Kidney (tissue), 14 donors: ENCODE data around the gene DPP6. TPM values are rescaled to one million over a fixed set of nuclear protein-coding genes. Genes with fewer than 3 reads are reported as not detected.

Experiments used
- DNase-seq, 5 donors: peaks; one replicate each; pipeline ENCODE4 v3.0.0-alpha.2; 2013 to 2020
- FAIRE-seq: peaks from 2 replicates; lab custom pipeline; 2012; peaks lifted over from hg19 to GRCh38; lab: Jason Lieb, UNC
- H3K27ac ChIP-seq, 2 donors: one replicate each; pipeline ENCODE4 v1.7.0; 2013; ENCODE audit warnings: low read depth in 2 of 2, low read length in 2 of 2, inconsistent platforms in 1 of 2
- H3K27me3 ChIP-seq: one replicate; pipeline ENCODE4 v1.7.1; 2013; ENCODE audit warnings: low read length, inconsistent platforms; ENCODE audit not compliant: control insufficient read depth, insufficient read depth
- H3K36me3 ChIP-seq, 3 donors: one replicate each; pipeline versions ENCODE4 v1.7.0 to v1.7.1; 2013; ENCODE audit warnings: low read length in 3 of 3, control low read depth in 1 of 3, inconsistent platforms in 1 of 3; ENCODE audit not compliant: insufficient read depth in 3 of 3, control insufficient read depth in 2 of 3
- H3K4me1 ChIP-seq, 3 donors: one replicate each; pipeline versions ENCODE4 v1.7.0 to v1.7.1; 2013; ENCODE audit warnings: low read length in 3 of 3, inconsistent platforms in 1 of 3, low read depth in 1 of 3; ENCODE audit not compliant: control insufficient read depth in 2 of 3, insufficient read depth in 2 of 3
- H3K4me3 ChIP-seq, 3 donors: one replicate each; pipeline versions ENCODE4 v1.7.0 to v1.8.1; 2013; ENCODE audit warnings: low read length in 3 of 3, control low read depth in 1 of 3, inconsistent platforms in 1 of 3
- H3K9ac ChIP-seq, 3 donors: one replicate each; pipeline versions ENCODE4 v1.7.0 to v1.7.1; 2013; ENCODE audit warnings: low read length in 3 of 3, control low read depth in 1 of 3, inconsistent platforms in 1 of 3
- H3K9me3 ChIP-seq, 3 donors: one replicate each; pipeline versions ENCODE4 v1.7.0 to v1.7.1; 2013; ENCODE audit warnings: low read length in 3 of 3, control low read depth in 1 of 3, inconsistent platforms in 1 of 3; ENCODE audit not compliant: control insufficient read depth in 2 of 3, insufficient read depth in 1 of 3
- CTCF ChIP-seq: IDR thresholded peaks from 3 replicates; pipeline ENCODE4 v1.5.1; 2012; ENCODE audit warnings: mild to moderate bottlenecking, moderate library complexity, borderline replicate concordance; ENCODE audit not compliant: insufficient read depth; ENCODE audit errors: extremely low read depth
- intact Hi-C: fragments of 100-400 bp; cut with DNase I; formaldehyde crosslinking; loops from one replicate; pipeline ENCODE4 v1.11.1; 2022
- polyA plus RNA-seq: library from polyadenylated mRNA; stranded (reverse); fragments of 350-450 nt; fragmentation: Illumina TruSeq; extraction: RNeasy Lipid Tissue Mini Kit (QIAGEN cat#74804); gene quantifications from one replicate; pipeline ENCODE4 v1.2.3, GENCODE V29; 2014; ENCODE audit warnings: low read depth, low replicate concordance; ENCODE audit not compliant: insufficient read depth
- total RNA-seq: library from RNA; stranded (reverse); fragmentation: NEBNext Ultra II Directional; extraction: Animal tissue kit (Norgen Biotek cat#: 25700); gene quantifications from one replicate; pipeline ENCODE4 v1.2.1, GENCODE V29; 2021
- donor health status: control.
- donor health status: control.
- donor health status: control.
- donor health status: control.
- donor health status: control.
- donor health status: DM: yes; HTN: yes; CAD: no.
- donor health status: Normal renal cell carcinoma (clear cell type).

The DPP6 gene
- total and polyA plus RNA-seq, 2 donors from 2014 or later: 1.8 to 6.9 TPM

GRCh38 chr7:154856733-154857132, 804.5 kb downstream of the DPP6 start:
- no peak for FAIRE-seq

DNA sequence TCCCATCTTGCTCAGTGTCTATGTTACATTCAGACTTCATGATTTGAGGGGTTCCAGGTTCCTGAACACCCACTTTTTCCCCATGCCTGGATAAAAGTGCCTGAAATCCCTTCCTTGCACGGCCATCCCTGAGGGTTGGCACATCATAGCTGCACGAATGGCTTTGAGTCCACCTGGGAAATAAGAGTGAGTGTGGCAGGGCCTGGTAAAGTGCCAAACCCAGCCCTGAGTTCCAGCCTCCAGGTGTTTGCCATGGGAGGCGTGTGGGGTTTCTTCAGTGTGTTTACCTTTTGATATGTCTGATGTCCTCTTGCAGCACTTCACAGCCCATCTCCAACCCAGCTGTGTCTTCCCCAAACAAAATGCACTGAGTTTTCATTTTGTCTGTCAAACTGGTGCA, 805.0 kb downstream of the DPP6 start:
- no peak overlapping the region for H3K9ac ChIP-seq
- H3K27me3 ChIP-seq: no peaks in the 10 kb centered on the region
- DNase-seq (no peak), FAIRE-seq (no peak)
- H3K9me3 ChIP-seq: no peaks in the 10 kb centered on the region
- TF ChIP-seq CTCF: no peak
- H3K27ac ChIP-seq: no peak overlapping the region
- H3K4me3 ChIP-seq: no peak overlapping the region
- intact Hi-C loops: no loop called here
- peaks cover 0 to 2% (median 0%) of the 10 kb centered on the region in 3 donors for H3K4me1 ChIP-seq
- H3K36me3 ChIP-seq: no peaks in the 10 kb centered on the region

More at GRCh38 chr7:154856733-154857132, 804.5 kb downstream of the DPP6 start:
- intact Hi-C loops: no loop called here
- Histone ChIP-seq H3K9ac (no peak overlapping the region), H3K9me3 (no peaks in the 10 kb centered on the region), H3K27me3 (no peaks in the 10 kb centered on the region), H3K4me3 (no peak overlapping the region), H3K4me1 (peaks cover 0 to 2% (median 0%) of the 10 kb centered on the region in 3 donors), H3K36me3 (no peaks in the 10 kb centered on the region), H3K27ac (no peak overlapping the region)
- TF ChIP-seq CTCF: no peak
- DNase-seq: no peak

- no peak for DNase-seq
- H3K9ac ChIP-seq: no peak overlapping the region
- intact Hi-C loops: no loop called here
- TF ChIP-seq CTCF: no peak
- no peak overlapping the region for H3K4me3 ChIP-seq
- no peak for FAIRE-seq
- H3K27me3 ChIP-seq: no peaks in the 10 kb centered on the region
- no peaks in the 10 kb centered on the region for H3K36me3 ChIP-seq
- H3K27ac ChIP-seq: no peak overlapping the region
- no peaks in the 10 kb centered on the region for H3K9me3 ChIP-seq
- peaks cover 0 to 2% (median 0%) of the 10 kb centered on the region in 3 donors for H3K4me1 ChIP-seq
Observed at GRCh38 chr7:154857728-154858681, 805.8 kb downstream of the DPP6 start.
